HepG2 (cell line): ENCODE results near the gene CCDC57. TPM values are rescaled to one million over a fixed set of nuclear protein-coding genes. Genes with fewer than 3 reads are reported as not detected.

Experiments
- AKNA ChIP-seq: sonication (generic); formaldehyde crosslinking; IDR thresholded peaks from 2 replicates; pipeline ENCODE4 v1.4.0; 2020; ENCODE audit warnings: missing genetic modification reagents, borderline replicate concordance
- ARHGAP35 ChIP-seq: sonication (generic); formaldehyde crosslinking; IDR thresholded peaks from 2 replicates; pipeline ENCODE4 v1.9.0; 2022; ENCODE audit warnings: mild to moderate bottlenecking, inconsistent platforms, moderate library complexity, missing genetic modification reagents, borderline replicate concordance
- ATRX ChIP-seq: sonication (generic); formaldehyde crosslinking; IDR thresholded peaks from 2 replicates; pipeline ENCODE4 v1.4.0; 2020; ENCODE audit warnings: missing genetic modification reagents, borderline replicate concordance
- E2F2 ChIP-seq: sonication (generic); formaldehyde crosslinking; IDR thresholded peaks from 2 replicates; pipeline ENCODE4 v1.4.0; 2020; ENCODE audit warnings: missing genetic modification reagents, borderline replicate concordance
- IRF1 ChIP-seq: sonication (generic); formaldehyde crosslinking; IDR thresholded peaks from 2 replicates; pipeline ENCODE4 v1.4.0; 2020; ENCODE audit warnings: low read depth, mild to moderate bottlenecking, missing genetic modification reagents
- MTF1 ChIP-seq: sonication (generic); formaldehyde crosslinking; IDR thresholded peaks from 2 replicates; pipeline ENCODE4 v1.5.0; 2020; ENCODE audit warnings: missing genetic modification reagents
- NCOA1 ChIP-seq: sonication (generic); formaldehyde crosslinking; IDR thresholded peaks from 2 replicates; pipeline ENCODE4 v1.9.0; 2021; ENCODE audit warnings: missing genetic modification reagents
- SOX13 ChIP-seq, 3 experiments: fragments of 450-650 bp in 1 of 3; sonication (generic) in 1 of 3; formaldehyde crosslinking in 1 of 3; IDR thresholded peaks in 2 of 3; conservative IDR thresholded peaks in 1 of 3; 2 replicates each; pipeline versions ENCODE4 v1.5.0 to v1.6.1; 2016 to 2020; ENCODE audit warnings: antibody characterized with exemption in 1 of 3, mild to moderate bottlenecking in 1 of 3, missing compliant biosample characterization in 1 of 3, missing genetic modification reagents in 1 of 3, moderate library complexity in 1 of 3
- ZBTB7B ChIP-seq: sonication (generic); formaldehyde crosslinking; IDR thresholded peaks from 2 replicates; pipeline ENCODE4 v1.4.0; 2020; ENCODE audit warnings: missing genetic modification reagents
- ZFP62 ChIP-seq: sonication (generic); formaldehyde crosslinking; IDR thresholded peaks from 2 replicates; pipeline ENCODE4 v1.4.0; 2020; ENCODE audit warnings: missing genetic modification reagents
- ZMYM3 ChIP-seq: sonication (generic); formaldehyde crosslinking; IDR thresholded peaks from 2 replicates; pipeline ENCODE4 v1.5.1; 2020; ENCODE audit warnings: mild to moderate bottlenecking, missing genetic modification reagents
- ZNF160 ChIP-seq: sonication (generic); formaldehyde crosslinking; IDR thresholded peaks from 2 replicates; pipeline ENCODE4 v1.8.0; 2022; ENCODE audit warnings: mild to moderate bottlenecking, inconsistent platforms, missing genetic modification reagents
- ZNF235 ChIP-seq: sonication (generic); formaldehyde crosslinking; IDR thresholded peaks from 2 replicates; pipeline ENCODE4 v1.8.1; 2023; ENCODE audit warnings: mild to moderate bottlenecking, missing genetic modification reagents, borderline replicate concordance
- ZNF337 ChIP-seq: sonication (generic); formaldehyde crosslinking; IDR thresholded peaks from 2 replicates; pipeline ENCODE4 v1.5.1; 2020; ENCODE audit warnings: missing genetic modification reagents, low read depth, mild to moderate bottlenecking, borderline replicate concordance
- ZNF383 ChIP-seq: sonication (generic); formaldehyde crosslinking; IDR thresholded peaks from 2 replicates; pipeline ENCODE4 v1.4.0; 2020; ENCODE audit warnings: missing genetic modification reagents, mild to moderate bottlenecking, borderline replicate concordance
- ZNF557 ChIP-seq: sonication (generic); formaldehyde crosslinking; IDR thresholded peaks from 2 replicates; pipeline ENCODE4 v1.4.0; 2020; ENCODE audit warnings: missing genetic modification reagents
- ZNF574 ChIP-seq: sonication (generic); formaldehyde crosslinking; IDR thresholded peaks from 2 replicates; pipeline ENCODE4 v1.4.0; 2020; ENCODE audit warnings: missing genetic modification reagents
- ZNF724P ChIP-seq: sonication (generic); formaldehyde crosslinking; IDR thresholded peaks from 2 replicates; pipeline ENCODE4 v1.8.0; 2022; ENCODE audit warnings: missing genetic modification reagents, borderline replicate concordance
- polyA plus RNA-seq, 8 experiments: library from polyadenylated mRNA; depleted of rRNA in 3 of 8; stranded (reverse) in 7 of 8; unstranded in 1 of 8; fragments of >200 nt; fragmentation: Illumina TruSeq in 4 of 8; extraction: Trizol in 4 of 8; gene quantifications; 2 replicates each; pipeline versions ENCODE4 v1.2.1 to v1.2.3, GENCODE V29; 2011 to 2016; ENCODE audit warnings: low read depth in 4 of 8, missing spikeins in 1 of 8, mixed read lengths in 1 of 8; ENCODE audit not compliant: insufficient read depth in 1 of 8
- total RNA-seq, 5 experiments: library from RNA; depleted of rRNA; stranded (reverse); fragments of >200 nt; fragmentation: Illumina TruSeq; extraction: Trizol; gene quantifications; 2 replicates each; pipeline ENCODE4 v1.2.3, GENCODE V29; 2016; ENCODE audit warnings: low read depth in 1 of 5

Gene CCDC57
- total and polyA plus RNA-seq, 2 of the 13 experiments (the other 11 are each of a cell fraction or from before 2014, with no cell fraction given), result 59.3 to 59.9 TPM

GRCh38 chr17:82228278-82228841 lies 15.7 kb upstream of the CCDC57 start (continued):
- TF ChIP-seq AKNA (CRISPR knock-in tag) (peak; percentile 29; the same call in 1 of the 2 replicates), ZFP62 (CRISPR knock-in tag) (no peak), E2F2 (CRISPR knock-in tag) (no peak), ZNF337 (CRISPR knock-in tag) (no peak), SOX13 (IDR thresholded peaks at IDR 0.05) (no peak), SOX13 (CRISPR knock-in tag; conservative IDR thresholded peaks at IDR 0.05 in 1 of 2, IDR thresholded peaks at IDR 0.05 in 1 of 2) (peak in 1 of 2 experiments; percentile 5; a peak in 1 of 4 replicates), NCOA1 (CRISPR knock-in tag) (no peak), ARHGAP35 (peak; percentile 29; the same call in 1 of the 2 replicates), MTF1 (no peak), ATRX (no peak), ZBTB7B (no peak), IRF1 (CRISPR knock-in tag) (no peak), ZMYM3 (CRISPR knock-in tag) (no peak), ZNF160 (CRISPR knock-in tag) (no peak), ZNF235 (CRISPR knock-in tag) (peak; percentile 10; the same call in 1 of the 2 replicates), ZNF557 (CRISPR knock-in tag) (no peak), ZNF724P (peak; percentile 79; the same call in 1 of the 2 replicates), ZNF574 (no peak; the same call in 1 of the 2 replicates), ZNF383 (CRISPR knock-in tag) (no peak)
